ENCODE data around the gene CLN6.

DNA sequence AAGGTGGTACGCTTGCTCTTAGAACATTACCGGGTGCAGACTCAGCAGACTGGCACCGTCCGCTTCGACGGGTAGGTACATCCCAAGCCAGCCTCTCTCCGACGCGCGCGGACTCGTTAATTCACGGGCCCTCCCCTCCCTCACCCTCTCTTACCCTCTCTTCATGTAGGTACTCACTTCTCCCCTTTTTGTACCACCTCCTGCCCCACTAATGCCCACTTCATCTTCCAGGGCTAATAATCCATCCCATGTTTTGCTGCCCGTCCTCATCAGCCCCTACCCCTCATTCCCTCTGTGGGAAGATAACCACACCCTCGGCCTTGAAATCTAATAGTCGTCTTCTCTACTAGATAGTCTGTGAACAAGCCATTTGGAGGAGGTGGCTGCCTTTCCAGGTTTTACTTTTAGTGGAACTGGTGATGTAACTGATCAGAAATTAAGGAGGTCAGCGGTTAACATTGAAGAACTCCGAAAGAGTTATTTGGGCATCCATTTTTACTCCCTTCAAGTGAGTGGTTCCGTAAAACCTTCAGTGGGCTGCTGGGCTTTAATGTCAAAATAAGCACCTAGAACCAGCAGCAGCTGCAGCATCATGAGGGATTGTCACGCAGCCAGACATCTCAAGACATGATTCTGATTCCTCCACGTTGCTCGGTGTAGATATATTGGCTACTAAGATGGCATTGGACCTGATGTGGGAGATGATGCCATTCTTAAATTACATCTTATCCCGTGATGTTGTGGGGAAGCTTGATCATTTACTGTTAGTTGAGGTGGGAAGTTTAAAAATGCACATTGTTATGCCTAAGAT, 49.3 kb upstream of the CLN6 start:
- TF ChIP-seq, protein P1, sequence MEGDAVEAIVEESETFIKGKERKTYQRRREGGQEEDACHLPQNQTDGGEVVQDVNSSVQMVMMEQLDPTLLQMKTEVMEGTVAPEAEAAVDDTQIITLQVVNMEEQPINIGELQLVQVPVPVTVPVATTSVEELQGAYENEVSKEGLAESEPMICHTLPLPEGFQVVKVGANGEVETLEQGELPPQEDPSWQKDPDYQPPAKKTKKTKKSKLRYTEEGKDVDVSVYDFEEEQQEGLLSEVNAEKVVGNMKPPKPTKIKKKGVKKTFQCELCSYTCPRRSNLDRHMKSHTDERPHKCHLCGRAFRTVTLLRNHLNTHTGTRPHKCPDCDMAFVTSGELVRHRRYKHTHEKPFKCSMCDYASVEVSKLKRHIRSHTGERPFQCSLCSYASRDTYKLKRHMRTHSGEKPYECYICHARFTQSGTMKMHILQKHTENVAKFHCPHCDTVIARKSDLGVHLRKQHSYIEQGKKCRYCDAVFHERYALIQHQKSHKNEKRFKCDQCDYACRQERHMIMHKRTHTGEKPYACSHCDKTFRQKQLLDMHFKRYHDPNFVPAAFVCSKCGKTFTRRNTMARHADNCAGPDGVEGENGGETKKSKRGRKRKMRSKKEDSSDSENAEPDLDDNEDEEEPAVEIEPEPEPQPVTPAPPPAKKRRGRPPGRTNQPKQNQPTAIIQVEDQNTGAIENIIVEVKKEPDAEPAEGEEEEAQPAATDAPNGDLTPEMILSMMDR (IDR thresholded peaks at IDR 0.05): no peak
- TF ChIP-seq EZH2 (IDR thresholded peaks at IDR 0.05): no peak
- no peak for TF ChIP-seq EZH2phosphoT487 (IDR thresholded peaks at IDR 0.05)
